Measurements from ENCODE around the gene LBHD1.

DNA sequence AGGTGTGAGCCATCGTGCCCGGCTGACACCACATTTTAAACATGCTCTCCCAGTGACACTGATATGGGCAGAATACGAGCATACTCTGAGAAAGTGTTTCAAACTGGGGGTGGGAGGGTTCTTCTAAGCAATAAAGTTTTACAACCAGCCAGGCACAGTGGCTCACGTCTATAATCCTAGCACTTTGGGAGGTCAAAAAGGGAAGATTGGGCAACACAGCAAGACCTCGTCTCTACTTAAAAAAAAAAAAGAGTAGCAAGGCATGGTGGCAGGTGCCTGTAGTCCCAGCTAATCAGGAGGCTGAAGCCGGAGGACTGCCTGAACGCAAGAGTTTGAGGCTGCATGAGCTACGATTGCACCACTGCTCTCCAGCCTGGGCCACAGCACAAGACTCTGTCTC, 27.8 kb downstream of the LBHD1 start:
- TF ChIP-seq, protein P1, sequence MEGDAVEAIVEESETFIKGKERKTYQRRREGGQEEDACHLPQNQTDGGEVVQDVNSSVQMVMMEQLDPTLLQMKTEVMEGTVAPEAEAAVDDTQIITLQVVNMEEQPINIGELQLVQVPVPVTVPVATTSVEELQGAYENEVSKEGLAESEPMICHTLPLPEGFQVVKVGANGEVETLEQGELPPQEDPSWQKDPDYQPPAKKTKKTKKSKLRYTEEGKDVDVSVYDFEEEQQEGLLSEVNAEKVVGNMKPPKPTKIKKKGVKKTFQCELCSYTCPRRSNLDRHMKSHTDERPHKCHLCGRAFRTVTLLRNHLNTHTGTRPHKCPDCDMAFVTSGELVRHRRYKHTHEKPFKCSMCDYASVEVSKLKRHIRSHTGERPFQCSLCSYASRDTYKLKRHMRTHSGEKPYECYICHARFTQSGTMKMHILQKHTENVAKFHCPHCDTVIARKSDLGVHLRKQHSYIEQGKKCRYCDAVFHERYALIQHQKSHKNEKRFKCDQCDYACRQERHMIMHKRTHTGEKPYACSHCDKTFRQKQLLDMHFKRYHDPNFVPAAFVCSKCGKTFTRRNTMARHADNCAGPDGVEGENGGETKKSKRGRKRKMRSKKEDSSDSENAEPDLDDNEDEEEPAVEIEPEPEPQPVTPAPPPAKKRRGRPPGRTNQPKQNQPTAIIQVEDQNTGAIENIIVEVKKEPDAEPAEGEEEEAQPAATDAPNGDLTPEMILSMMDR (IDR thresholded peaks at IDR 0.05; ENCODE audit: low read length) = no peak
- no peak for TF ChIP-seq EZH2 (IDR thresholded peaks at IDR 0.05; ENCODE audit: borderline replicate concordance, low read length)
